ENCODE data around the gene B4GALNT1. TPM values are rescaled to one million over a fixed set of nuclear protein-coding genes. Genes with fewer than 3 reads are reported as not detected.
"Not testable (repeated sequence)": the region's sequence is repeated elsewhere in the genome, so short reads cannot be mapped to it uniquely, and the experiment has no call there.

Gene B4GALNT1
- total RNA-seq, 2 experiments from 2014 or later = 1.2 to 3.1 TPM

- TF ChIP-seq EZH2phosphoT487 (IDR thresholded peaks at IDR 0.05; ENCODE audit: borderline replicate concordance, low read depth, low read length) (no peak), CTCF (conservative IDR thresholded peaks at IDR 0.05; ENCODE audit: low read length) (no peak)
- intact Hi-C loops (cut with micrococcal nuclease; ENCODE audit: unreplicated experiment) = no loop called here
Observed at GRCh38 chr12:57620245-57620935, 12.6 kb downstream of the B4GALNT1 start.

GRCh38 chr12:57619434-57620244, 13.4 kb downstream of the B4GALNT1 start:
- TF ChIP-seq EZH2phosphoT487 (IDR thresholded peaks at IDR 0.05; ENCODE audit: borderline replicate concordance, low read depth, low read length) = no peak
- no peak for TF ChIP-seq CTCF (conservative IDR thresholded peaks at IDR 0.05; ENCODE audit: low read length)
- Histone ChIP-seq H3K36me3 (ENCODE audit: insufficient read depth, low read length) (no peaks in the 10 kb centered on the region), H3K9me2 (ENCODE audit: insufficient read depth, low read length) (no peaks in the 10 kb centered on the region), H3K4me1 (ENCODE audit: insufficient read depth, low read length, poor library complexity, severe bottlenecking) (peaks cover 4% of the 10 kb centered on the region), H3K27ac (ENCODE audit: low read depth, low read length, poor library complexity, severe bottlenecking) (no peak overlapping the region), H3K79me2 (ENCODE audit: insufficient read depth, low read depth, low read length) (no peaks in the 10 kb centered on the region), H4K20me1 (ENCODE audit: insufficient read depth, low read length) (no peaks in the 10 kb centered on the region), H3K4me3 (ENCODE audit: low read depth, low read length, poor library complexity, severe bottlenecking) (no peak overlapping the region), H3K9me3 (ENCODE audit: low read length) (no peaks in the 10 kb centered on the region), H2AFZ (ENCODE audit: low read length) (no peak overlapping the region), H3K4me2 (ENCODE audit: low read length) (no peak overlapping the region)
- ChIA-PET CTCF (ENCODE audit: unreplicated experiment) (no interaction called here), POLR2A (no interaction called here)
- BruUV-seq (replicated peaks) = no TSS peak
- intact Hi-C loops (cut with micrococcal nuclease; ENCODE audit: unreplicated experiment) = no loop called here
- DNase-seq (ENCODE audit: low spot score) = no peak

More at GRCh38 chr12:57620245-57620935, 12.6 kb downstream of the B4GALNT1 start:
- DNase-seq (ENCODE audit: low spot score) = no peak
- Histone ChIP-seq H3K36me3 (ENCODE audit: insufficient read depth, low read length) (no peaks in the 10 kb centered on the region), H3K4me3 (ENCODE audit: low read depth, low read length, poor library complexity, severe bottlenecking) (no peak overlapping the region), H3K9me3 (ENCODE audit: low read length) (no peaks in the 10 kb centered on the region), H4K20me1 (ENCODE audit: insufficient read depth, low read length) (no peaks in the 10 kb centered on the region), H3K27ac (ENCODE audit: low read depth, low read length, poor library complexity, severe bottlenecking) (no peak overlapping the region), H3K9me2 (ENCODE audit: insufficient read depth, low read length) (no peaks in the 10 kb centered on the region), H3K4me1 (ENCODE audit: insufficient read depth, low read length, poor library complexity, severe bottlenecking) (no peaks in the 10 kb centered on the region), H3K79me2 (ENCODE audit: insufficient read depth, low read depth, low read length) (no peaks in the 10 kb centered on the region), H2AFZ (ENCODE audit: low read length) (no peak overlapping the region), H3K4me2 (ENCODE audit: low read length) (no peak overlapping the region)
- ChIA-PET POLR2A (no interaction called here), CTCF (ENCODE audit: unreplicated experiment) (no interaction called here)
- BruUV-seq (replicated peaks) = no TSS peak

GRCh38 chr12:57618966-57619433, 14.0 kb downstream of the B4GALNT1 start:
- Histone ChIP-seq H3K9me3 (ENCODE audit: low read length) (no peaks in the 10 kb centered on the region), H3K4me2 (ENCODE audit: low read length) (no peak overlapping the region), H4K20me1 (ENCODE audit: insufficient read depth, low read length) (no peaks in the 10 kb centered on the region), H3K4me1 (ENCODE audit: insufficient read depth, low read length, poor library complexity, severe bottlenecking) (peaks cover 11% of the 10 kb centered on the region), H3K9me2 (ENCODE audit: insufficient read depth, low read length) (no peaks in the 10 kb centered on the region), H3K79me2 (ENCODE audit: insufficient read depth, low read depth, low read length) (no peaks in the 10 kb centered on the region), H3K4me3 (ENCODE audit: low read depth, low read length, poor library complexity, severe bottlenecking) (no peak overlapping the region), H3K27ac (ENCODE audit: low read depth, low read length, poor library complexity, severe bottlenecking) (no peak overlapping the region), H2AFZ (ENCODE audit: low read length) (no peak overlapping the region), H3K36me3 (ENCODE audit: insufficient read depth, low read length) (no peaks in the 10 kb centered on the region)
- no TSS peak for BruUV-seq (replicated peaks)
- TF ChIP-seq CTCF (conservative IDR thresholded peaks at IDR 0.05; ENCODE audit: low read length) (no peak), EZH2phosphoT487 (IDR thresholded peaks at IDR 0.05; ENCODE audit: borderline replicate concordance, low read depth, low read length) (no peak)
- no peak for DNase-seq (ENCODE audit: low spot score)
- POLR2A ChIA-PET = no interaction called here
- CTCF ChIA-PET (ENCODE audit: unreplicated experiment) = no interaction called here
- intact Hi-C loops (cut with micrococcal nuclease; ENCODE audit: unreplicated experiment) = no loop called here

GRCh38 chr12:57618431-57618830, 14.6 kb downstream of the B4GALNT1 start:
- peaks cover 15% of the 10 kb centered on the region for H3K4me1 ChIP-seq (ENCODE audit: insufficient read depth, low read length, poor library complexity, severe bottlenecking)
- DNase-seq (ENCODE audit: low spot score); H2AFZ ChIP-seq (ENCODE audit: low read length): not testable (repeated sequence)

More at GRCh38 chr12:57618431-57618830, 14.6 kb downstream of the B4GALNT1 start:
- H3K79me2 ChIP-seq (ENCODE audit: insufficient read depth, low read depth, low read length); H3K4me2 ChIP-seq (ENCODE audit: low read length); H3K9me2 ChIP-seq (ENCODE audit: insufficient read depth, low read length); BruUV-seq (replicated peaks); H3K27ac ChIP-seq (ENCODE audit: low read depth, low read length, poor library complexity, severe bottlenecking); H4K20me1 ChIP-seq (ENCODE audit: insufficient read depth, low read length); POLR2A ChIA-PET; H3K4me3 ChIP-seq (ENCODE audit: low read depth, low read length, poor library complexity, severe bottlenecking); intact Hi-C loops (cut with micrococcal nuclease; ENCODE audit: unreplicated experiment); H3K36me3 ChIP-seq (ENCODE audit: insufficient read depth, low read length); H3K9me3 ChIP-seq (ENCODE audit: low read length); CTCF ChIA-PET (ENCODE audit: unreplicated experiment): not testable (repeated sequence)
